B cell (primary cell): Measurements from ENCODE around the gene ARHGAP40. TPM values are rescaled to one million over a fixed set of nuclear protein-coding genes. Genes with fewer than 3 reads are reported as not detected.

Experiments used
- ATAC-seq: fragments of 200-7000 bp; cut with Tn5 transposase; one replicate; pipeline ENCODE4 v1.10.0; 2021; ENCODE audit warnings: low read depth, mild to moderate bottlenecking, moderate number of reproducible peaks, moderate library complexity
- CTCF ChIA-PET: fragments of 350-600 bp; sonication (Branson Sonifier 250); formaldehyde crosslinking; loops from one replicate; lab custom pipeline; 2021; ENCODE audit warnings: antibody characterized with exemption, inconsistent platforms; lab: Charles Lee
- POLR2A ChIA-PET: fragments of 350-600 bp; sonication (Branson Sonifier 250); formaldehyde crosslinking; loops from one replicate; lab custom pipeline; 2021; ENCODE audit warnings: antibody characterized with exemption; lab: Charles Lee
- DNase-seq: peaks from one replicate; pipeline ENCODE4 v3.0.0; 2013
- H2AFZ ChIP-seq: 2 replicates; pipeline ENCODE4 v1.6.1; 2012; ENCODE audit warnings: mild to moderate bottlenecking, low read depth, low read length; ENCODE audit not compliant: insufficient read depth, poor library complexity, severe bottlenecking
- H3K27ac ChIP-seq, 2 donors: 1 replicate in 1 of 2; 2 replicates in 1 of 2; pipeline ENCODE4 v1.5.1; 2012 to 2013; ENCODE audit warnings: low read length in 2 of 2, mild to moderate bottlenecking in 2 of 2, moderate library complexity in 1 of 2
- H3K27me3 ChIP-seq, 4 experiments: fragments of 200-600 bp in 1 of 4; sonication (generic) in 1 of 4; replicated peaks in 1 of 4; 1 replicate in 2 of 4; 2 replicates in 2 of 4; pipeline versions ENCODE4 v1.6.1 to v1.7.0; 2013 to 2016; ENCODE audit warnings: low read length in 3 of 4, mild to moderate bottlenecking in 2 of 4, mixed read lengths in 1 of 4, moderate library complexity in 1 of 4; ENCODE audit not compliant: insufficient read depth in 4 of 4, control insufficient read depth in 3 of 4; ENCODE audit errors: control extremely low read depth in 1 of 4
- H3K36me3 ChIP-seq, 2 experiments: replicated peaks in 1 of 2; 1 replicate in 1 of 2; 2 replicates in 1 of 2; pipeline versions ENCODE4 v1.6.1 to v1.7.1; 2013; ENCODE audit warnings: low read length in 1 of 2; ENCODE audit not compliant: insufficient read depth in 2 of 2, control insufficient read depth in 1 of 2; ENCODE audit errors: control extremely low read depth in 1 of 2, extremely low read depth in 1 of 2
- H3K4me1 ChIP-seq, 2 donors: fragments of 200-600 bp in 1 of 2; sonication (generic) in 1 of 2; 1 replicate in 1 of 2; 2 replicates in 1 of 2; pipeline versions ENCODE4 v1.5.1 to v1.6.1; 2013 to 2017; ENCODE audit warnings: low read length in 2 of 2; ENCODE audit not compliant: control insufficient read depth in 2 of 2, insufficient read depth in 2 of 2
- H3K4me2 ChIP-seq: replicated peaks from 2 replicates; pipeline ENCODE3; 2012; ENCODE audit warnings: mild to moderate bottlenecking, low read depth, low read length; ENCODE audit not compliant: poor library complexity, severe bottlenecking
- H3K4me3 ChIP-seq, 5 experiments: fragments of 200-600 bp in 1 of 5; sonication (generic) in 1 of 5; 1 replicate in 3 of 5; 2 replicates in 2 of 5; pipeline versions ENCODE4 v1.5.1 to v1.7.0; 2011 to 2016; ENCODE audit warnings: low read length in 4 of 5, mild to moderate bottlenecking in 4 of 5, low read depth in 2 of 5, control low read depth in 1 of 5, moderate library complexity in 1 of 5; ENCODE audit not compliant: insufficient read depth in 1 of 5; ENCODE audit errors: control extremely low read depth in 1 of 5, extremely low read depth in 1 of 5
- H3K79me2 ChIP-seq: fragments of 200-600 bp; sonication (generic); one replicate; pipeline ENCODE4 v1.6.0; 2016; ENCODE audit warnings: low read length; ENCODE audit not compliant: control insufficient read depth, insufficient read depth
- H3K9ac ChIP-seq: fragments of 200-600 bp; sonication (generic); 2 replicates; pipeline ENCODE4 v1.6.1; 2017; ENCODE audit warnings: mild to moderate bottlenecking, low read length, moderate library complexity
- H3K9me3 ChIP-seq, 3 donors: one replicate each; pipeline versions ENCODE4 v1.6.1 to v1.7.1; 2013; ENCODE audit warnings: low read length in 2 of 3; ENCODE audit not compliant: control insufficient read depth in 2 of 3, insufficient read depth in 1 of 3; ENCODE audit errors: control extremely low read depth in 1 of 3
- H4K20me1 ChIP-seq: 2 replicates; pipeline ENCODE4 v1.6.0; 2012; ENCODE audit warnings: mild to moderate bottlenecking, low read length; ENCODE audit not compliant: insufficient read depth, control insufficient read depth, poor library complexity, severe bottlenecking
- H3K27ac Mint-ChIP-seq: one replicate; pipeline ENCODE4 v1.8.0; 2021; ENCODE audit warnings: mixed read lengths
- H3K27me3 Mint-ChIP-seq: one replicate; pipeline ENCODE4 v1.8.0; 2021; ENCODE audit warnings: mixed read lengths
- H3K4me1 Mint-ChIP-seq: one replicate; pipeline ENCODE4 v1.8.0; 2021; ENCODE audit warnings: mixed read lengths
- H3K4me3 Mint-ChIP-seq: one replicate; pipeline ENCODE4 v1.8.0; 2021; ENCODE audit warnings: mixed read lengths
- H3K9me3 Mint-ChIP-seq: one replicate; pipeline ENCODE4 v1.8.0; 2022; ENCODE audit warnings: mixed read lengths; ENCODE audit not compliant: insufficient read depth
- EZH2 ChIP-seq: IDR thresholded peaks from 2 replicates; pipeline ENCODE4 v1.6.1; 2012; ENCODE audit warnings: borderline replicate concordance, low read depth, mild to moderate bottlenecking, moderate library complexity, low read length; ENCODE audit not compliant: insufficient read depth, poor library complexity, severe bottlenecking
- WGBS: methylation state at CpG from one replicate; pipeline ENCODE4 v1.1.5; 2013; ENCODE audit warnings: missing lambda C conversion rate; ENCODE audit not compliant: insufficient coverage; 5-methylcytosine and 5-hydroxymethylcytosine counted together
- intact Hi-C: fragments of 100-400 bp; cut with micrococcal nuclease; formaldehyde crosslinking; loops from one replicate; pipeline ENCODE4 v1.10.0; 2022
- polyA plus RNA-seq: library from polyadenylated mRNA; depleted of rRNA; stranded (reverse); fragments of >200 nt; gene quantifications from 2 replicates; pipeline ENCODE4 v1.2.3, GENCODE V29; 2012
- total RNA-seq, 2 donors: library from RNA; stranded (reverse); fragments of 120-200 nt in 1 of 2; gene quantifications; 1 replicate in 1 of 2; 2 replicates in 1 of 2; pipeline versions ENCODE4 v1.2.3 to v1.2.4, GENCODE V29; 2013 to 2022
- TF ChIP-seq, protein P1 (sequence below): fragments of 200-600 bp; IDR thresholded peaks from one replicate; pipeline ENCODE4 v1.8.0; 2022; ENCODE audit warnings: antibody characterized with exemption, mild to moderate bottlenecking

The ARHGAP40 gene
- total and polyA plus RNA-seq, 2 donors (not counting 1 experiment from before 2014, with no cell fraction given): not detected

DNA sequence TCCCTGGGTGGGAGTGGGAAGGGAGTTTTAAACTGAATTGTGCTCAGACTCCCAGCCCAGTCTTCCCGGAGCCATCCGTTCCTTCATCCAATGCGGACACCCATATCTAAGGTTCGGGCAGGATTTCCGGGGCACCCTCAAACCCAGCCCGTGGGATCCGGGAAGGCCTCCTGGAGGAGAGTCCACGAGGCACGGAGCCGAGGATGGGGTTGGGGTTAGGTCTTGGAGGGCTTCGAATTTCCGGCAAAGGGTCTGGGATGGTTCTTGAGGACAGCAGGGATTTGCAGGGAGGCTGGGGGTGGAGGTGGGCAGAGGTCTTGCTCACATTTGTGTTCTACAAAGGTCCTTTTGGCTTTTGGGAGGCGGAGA, 73.1 kb downstream of the ARHGAP40 start:
- Histone ChIP-seq H2AFZ (peak overlapping the region; percentile 44), H3K4me2 (peak overlapping the region; percentile 95), H3K4me3 (peak overlapping the region in 3 of 5 experiments; percentile 17 to 68 (median 62)), H3K79me2 (no peaks in the 10 kb centered on the region), H3K36me3 (no peaks in the 10 kb centered on the region), H3K9me3 (peaks cover 0 to 18% (median 0%) of the 10 kb centered on the region in 3 donors), H3K4me1 (peaks cover 10 to 17% of the 10 kb centered on the region in 2 donors), H3K9ac (peak overlapping the region; percentile 67), H3K27ac (no peak overlapping the region), H3K27me3 (peaks cover 0 to 44% (median 19%) of the 10 kb centered on the region in 4 experiments), H4K20me1 (no peaks in the 10 kb centered on the region)
- Mint-ChIP-seq H3K9me3 (no peaks in the 10 kb centered on the region), H3K4me3 (peak overlapping the region; percentile 80), H3K27ac (peak overlapping the region; percentile 59), H3K27me3 (peaks cover 33% of the 10 kb centered on the region), H3K4me1 (peaks cover 17% of the 10 kb centered on the region)
- no peak for ATAC-seq
- peak; percentile 14 for DNase-seq
- TF ChIP-seq EZH2: no peak
- TF ChIP-seq, protein P1, sequence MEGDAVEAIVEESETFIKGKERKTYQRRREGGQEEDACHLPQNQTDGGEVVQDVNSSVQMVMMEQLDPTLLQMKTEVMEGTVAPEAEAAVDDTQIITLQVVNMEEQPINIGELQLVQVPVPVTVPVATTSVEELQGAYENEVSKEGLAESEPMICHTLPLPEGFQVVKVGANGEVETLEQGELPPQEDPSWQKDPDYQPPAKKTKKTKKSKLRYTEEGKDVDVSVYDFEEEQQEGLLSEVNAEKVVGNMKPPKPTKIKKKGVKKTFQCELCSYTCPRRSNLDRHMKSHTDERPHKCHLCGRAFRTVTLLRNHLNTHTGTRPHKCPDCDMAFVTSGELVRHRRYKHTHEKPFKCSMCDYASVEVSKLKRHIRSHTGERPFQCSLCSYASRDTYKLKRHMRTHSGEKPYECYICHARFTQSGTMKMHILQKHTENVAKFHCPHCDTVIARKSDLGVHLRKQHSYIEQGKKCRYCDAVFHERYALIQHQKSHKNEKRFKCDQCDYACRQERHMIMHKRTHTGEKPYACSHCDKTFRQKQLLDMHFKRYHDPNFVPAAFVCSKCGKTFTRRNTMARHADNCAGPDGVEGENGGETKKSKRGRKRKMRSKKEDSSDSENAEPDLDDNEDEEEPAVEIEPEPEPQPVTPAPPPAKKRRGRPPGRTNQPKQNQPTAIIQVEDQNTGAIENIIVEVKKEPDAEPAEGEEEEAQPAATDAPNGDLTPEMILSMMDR: no peak
- 38% methylated on average over 11 of the region's 13 CpGs for WGBS
- intact Hi-C loops: loop anchor here (1.0 kb wide), 1 partner anchor 73 kb away; no protein-coding TSS in a partner anchor
- ChIA-PET POLR2A (no interaction called here), CTCF (no interaction called here)

DNA sequence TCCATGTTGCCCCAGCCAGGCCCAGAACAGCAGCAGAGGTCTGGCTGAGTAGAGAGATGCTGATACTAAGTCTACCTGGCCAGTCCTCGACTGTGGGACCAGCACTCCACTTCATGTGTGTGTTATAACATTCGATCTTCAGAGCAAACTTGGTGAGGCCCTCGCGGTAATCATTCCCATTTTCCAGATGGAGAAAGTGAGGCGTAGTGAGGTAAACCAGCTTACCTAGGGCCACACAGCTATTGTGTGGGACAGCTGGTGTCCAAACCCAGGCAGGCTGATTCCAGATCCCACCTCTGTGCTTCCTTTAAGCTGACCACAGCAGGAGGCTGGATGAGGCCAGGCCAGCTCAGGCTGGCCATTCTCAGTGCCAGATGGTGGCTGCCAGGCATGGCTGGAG, 75.0 kb downstream of the ARHGAP40 start:
- CTCF ChIA-PET: no interaction called here
- TF ChIP-seq EZH2: no peak
- TF ChIP-seq, protein P1: no peak
- no peak for DNase-seq
- Histone ChIP-seq H3K4me3 (no peak overlapping the region), H3K9ac (no peak overlapping the region), H3K79me2 (no peaks in the 10 kb centered on the region), H2AFZ (no peak overlapping the region), H3K27me3 (peaks cover 0 to 38% (median 16%) of the 10 kb centered on the region in 4 experiments), H4K20me1 (no peaks in the 10 kb centered on the region), H3K27ac (no peak overlapping the region), H3K36me3 (no peaks in the 10 kb centered on the region), H3K4me2 (no peak overlapping the region), H3K9me3 (peaks cover 0 to 18% (median 0%) of the 10 kb centered on the region in 3 donors), H3K4me1 (peaks cover 10 to 17% of the 10 kb centered on the region in 2 donors)
- POLR2A ChIA-PET: no interaction called here
- peaks cover 2% of the 10 kb centered on the region for H3K9me3 Mint-ChIP-seq
- H3K27ac Mint-ChIP-seq: no peak overlapping the region
- H3K4me3 Mint-ChIP-seq: no peak overlapping the region
- peaks cover 17% of the 10 kb centered on the region for H3K4me1 Mint-ChIP-seq
- intact Hi-C loops: no loop called here
- WGBS: 93% methylated on average over 4 of the region's 5 CpGs
- no peak for ATAC-seq
- H3K27me3 Mint-ChIP-seq: peaks cover 42% of the 10 kb centered on the region
